ENCODE measurements around the gene ATP6V1D. TPM values are rescaled to one million over a fixed set of nuclear protein-coding genes. Genes with fewer than 3 reads are reported as not detected.
"Not testable (repeated sequence)": the region's sequence is repeated elsewhere in the genome, so short reads cannot be mapped to it uniquely, and the experiment has no call there.

Gene ATP6V1D
- 63.3 TPM for polyA plus RNA-seq (2013, experiment 1 of 2)
- polyA plus RNA-seq (2013, experiment 2 of 2), result 70.0 TPM

DNA sequence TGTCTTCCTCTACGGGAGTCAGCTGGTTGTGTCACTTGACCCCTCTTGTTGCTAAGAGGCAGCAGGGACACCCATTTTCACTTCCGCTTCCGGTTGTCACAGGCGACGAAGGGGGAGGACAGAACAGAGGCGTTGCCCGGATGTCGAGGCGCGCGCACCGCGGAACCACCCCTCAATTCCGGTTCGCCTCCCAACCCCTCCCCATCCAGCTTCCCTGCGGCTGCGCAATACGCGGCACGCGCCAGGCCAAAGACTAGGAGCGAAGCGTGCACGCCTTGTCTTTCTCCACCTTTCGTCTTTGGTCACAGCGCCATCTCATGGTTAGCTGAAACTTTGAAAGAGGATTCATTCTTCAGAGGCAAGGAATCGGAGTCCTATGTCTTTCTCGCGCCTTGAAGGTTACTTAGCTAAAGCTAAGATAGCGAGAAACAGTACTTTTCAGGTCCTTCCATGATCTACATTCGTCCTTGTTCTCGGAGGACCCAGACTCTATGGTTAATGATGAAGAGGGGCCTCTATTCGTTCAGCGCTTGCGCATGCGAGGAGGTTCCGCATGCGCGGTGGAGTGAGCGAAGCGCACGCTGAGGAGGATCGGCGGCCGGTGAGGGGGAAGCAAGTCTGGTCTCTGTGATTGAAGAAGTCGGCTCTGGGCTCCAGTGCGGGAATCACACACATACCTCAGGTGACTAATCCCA, at the start of gene ATP6V1D, which contains the start of gene EIF2S1:
ATP6V1D (minus strand) TSS at position 30 of the 695 bp plus-strand sequence. CDS start 106 bp downstream, outside the sequence.
EIF2S1 (plus strand) TSS at position 554 of the 695 bp plus-strand sequence. CDS start 4,440 bp downstream, outside the sequence.
- Histone ChIP-seq H3K36me3 (ENCODE audit: insufficient read depth, low read length) (peaks cover 26% of the 10 kb centered on the region), H3K9ac (ENCODE audit: low read depth, low read length) (peak within 1 kb of the TSS; percentile 97), H3K27me3 (ENCODE audit: insufficient read depth, low read length) (no peaks in the 10 kb centered on the region), H3K27ac (ENCODE audit: low read depth, low read length) (peak within 1 kb of the TSS; percentile 93), H3K4me3 (ENCODE audit: low read length) (peak within 1 kb of the TSS; percentile 82), H3K4me1 (ENCODE audit: insufficient read depth, low read length) (peaks cover 12% of the 10 kb centered on the region), H3K9me3 (ENCODE audit: insufficient read depth, low read depth, low read length) (no peaks in the 10 kb centered on the region)
- under 1% methylated on average over 47 of the region's 47 CpGs for WGBS

DNA sequence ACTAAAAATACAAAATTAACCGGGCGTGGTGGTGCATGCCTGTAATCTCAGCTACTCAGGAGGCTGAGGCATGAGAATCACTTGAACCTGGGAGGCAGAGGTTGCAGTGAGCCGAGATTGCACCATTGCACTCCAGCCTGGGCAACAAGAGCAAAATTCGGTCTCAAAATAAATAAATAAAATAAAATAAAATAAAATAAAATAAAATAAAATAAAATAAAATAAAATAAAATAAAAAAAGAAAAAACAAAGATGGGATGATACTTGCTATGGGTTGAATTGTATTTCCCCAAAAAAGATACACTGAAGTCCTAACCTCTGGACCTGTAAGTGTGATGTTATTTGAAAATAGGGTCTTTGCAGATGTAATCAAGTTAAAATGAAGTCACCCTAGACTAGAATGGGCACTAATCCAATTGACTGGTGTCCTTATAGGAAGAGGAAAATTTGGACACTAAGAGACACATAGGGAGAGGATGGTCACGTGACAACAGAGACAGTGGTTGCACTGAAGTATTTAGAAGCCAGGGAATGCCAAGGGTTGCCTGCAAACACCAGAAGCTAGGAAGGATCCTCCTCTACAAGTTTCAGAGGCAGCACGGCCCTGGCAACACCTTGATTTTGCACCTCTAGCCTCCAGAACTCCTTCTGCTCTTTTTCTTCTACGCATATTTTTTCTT, 48.7 kb upstream of the ATP6V1D start:
- H3K9ac ChIP-seq (ENCODE audit: low read depth, low read length); H3K4me3 ChIP-seq (ENCODE audit: low read length); H3K27ac ChIP-seq (ENCODE audit: low read depth, low read length); H3K4me1 ChIP-seq (ENCODE audit: insufficient read depth, low read length); H3K9me3 ChIP-seq (ENCODE audit: insufficient read depth, low read depth, low read length); H3K36me3 ChIP-seq (ENCODE audit: insufficient read depth, low read length): not testable (repeated sequence)
- WGBS, result 94% methylated on average over 6 of the region's 7 CpGs
- H3K27me3 ChIP-seq (ENCODE audit: insufficient read depth, low read length), result peaks cover 19% of the 10 kb centered on the region

- H3K27ac ChIP-seq (ENCODE audit: low read depth, low read length), result no peak overlapping the region
- no peaks in the 10 kb centered on the region for H3K27me3 ChIP-seq (ENCODE audit: insufficient read depth, low read length)
- no peaks in the 10 kb centered on the region; the same call in 1 of the 2 replicates for H3K4me1 ChIP-seq (ENCODE audit: insufficient read depth, low read length)
- 95% methylated on average over 5 of the region's 5 CpGs for WGBS
- no peaks in the 10 kb centered on the region for H3K9me3 ChIP-seq (ENCODE audit: insufficient read depth, low read depth, low read length)
- no peak overlapping the region for H3K9ac ChIP-seq (ENCODE audit: low read depth, low read length)
- no peaks in the 10 kb centered on the region for H3K36me3 ChIP-seq (ENCODE audit: insufficient read depth, low read length)
- no peak overlapping the region for H3K4me3 ChIP-seq (ENCODE audit: low read length)
Observed at GRCh38 chr14:67405771-67406170, 46.2 kb upstream of the ATP6V1D start.

DNA sequence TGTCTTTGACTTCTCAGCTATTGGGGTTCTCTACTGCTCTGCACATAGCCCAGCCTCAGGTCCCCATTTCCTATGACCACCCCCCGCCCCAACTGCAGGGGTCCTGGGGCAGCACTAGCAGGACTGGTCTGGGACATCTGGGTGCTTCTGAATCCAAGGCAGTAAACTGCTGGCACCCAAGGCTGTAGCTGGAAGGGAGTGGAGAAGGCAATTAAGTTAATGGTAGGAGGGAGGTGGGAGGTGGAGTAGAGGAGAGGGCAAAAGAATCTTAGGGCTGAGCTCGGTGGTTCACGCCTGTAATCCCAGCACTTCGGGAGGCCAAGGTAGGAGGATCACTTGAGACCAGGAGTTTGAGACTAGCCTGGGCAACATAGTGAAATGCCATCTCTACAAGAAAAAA, 40.8 kb upstream of the ATP6V1D start:
- Histone ChIP-seq H3K4me1 (ENCODE audit: insufficient read depth, low read length) (peaks cover 4% of the 10 kb centered on the region; the same call in 1 of the 2 replicates), H3K9ac (ENCODE audit: low read depth, low read length) (no peak overlapping the region), H3K4me3 (ENCODE audit: low read length) (no peak overlapping the region), H3K9me3 (ENCODE audit: insufficient read depth, low read depth, low read length) (no peaks in the 10 kb centered on the region), H3K27ac (ENCODE audit: low read depth, low read length) (no peak overlapping the region), H3K27me3 (ENCODE audit: insufficient read depth, low read length) (no peaks in the 10 kb centered on the region), H3K36me3 (ENCODE audit: insufficient read depth, low read length) (no peaks in the 10 kb centered on the region)
- 91% methylated on average over 4 of the region's 4 CpGs for WGBS

GRCh38 chr14:67397536-67397935, 37.9 kb upstream of the ATP6V1D start:
- Histone ChIP-seq H3K9ac (ENCODE audit: low read depth, low read length) (no peak overlapping the region), H3K4me1 (ENCODE audit: insufficient read depth, low read length) (peaks cover 4% of the 10 kb centered on the region; the same call in 1 of the 2 replicates), H3K27ac (ENCODE audit: low read depth, low read length) (no peak overlapping the region), H3K4me3 (ENCODE audit: low read length) (no peak overlapping the region), H3K27me3 (ENCODE audit: insufficient read depth, low read length) (no peaks in the 10 kb centered on the region), H3K9me3 (ENCODE audit: insufficient read depth, low read depth, low read length) (no peaks in the 10 kb centered on the region), H3K36me3 (ENCODE audit: insufficient read depth, low read length) (no peaks in the 10 kb centered on the region)
- WGBS, result 95% methylated on average over 9 of the region's 9 CpGs

DNA sequence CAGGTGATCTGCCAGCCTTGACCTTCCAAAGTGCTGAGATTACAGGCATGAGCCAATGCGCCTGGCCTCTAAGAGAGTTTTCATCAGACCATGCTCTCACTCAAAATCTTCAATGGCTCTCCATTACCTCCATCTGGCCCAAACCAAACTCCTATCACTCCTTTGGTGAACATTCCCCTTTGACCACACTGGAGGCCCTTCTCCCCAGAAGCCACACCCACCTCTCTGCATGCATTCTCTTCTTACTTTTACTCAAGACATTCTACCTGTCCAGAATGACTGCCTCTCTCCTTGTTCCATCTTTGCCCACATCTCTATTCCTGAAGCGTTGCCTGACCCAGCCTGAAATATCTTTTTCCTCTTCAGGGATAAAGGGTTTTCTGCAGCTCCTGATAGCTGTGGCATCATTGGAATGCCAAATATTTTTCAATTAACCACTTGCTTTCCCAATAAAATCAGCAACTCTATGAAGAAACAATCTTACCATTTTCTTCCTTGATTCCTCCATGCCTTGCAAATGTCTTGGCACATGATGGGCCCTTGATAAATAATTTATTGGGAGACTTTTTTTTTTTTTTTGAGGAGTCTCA, 36.9 kb upstream of the ATP6V1D start:
- Histone ChIP-seq H3K27ac (ENCODE audit: low read depth, low read length) (no peak overlapping the region), H3K4me3 (ENCODE audit: low read length) (no peak overlapping the region), H3K9me3 (ENCODE audit: insufficient read depth, low read depth, low read length) (no peaks in the 10 kb centered on the region), H3K36me3 (ENCODE audit: insufficient read depth, low read length) (no peaks in the 10 kb centered on the region), H3K27me3 (ENCODE audit: insufficient read depth, low read length) (no peaks in the 10 kb centered on the region), H3K4me1 (ENCODE audit: insufficient read depth, low read length) (peaks cover 4% of the 10 kb centered on the region; the same call in 1 of the 2 replicates), H3K9ac (ENCODE audit: low read depth, low read length) (no peak overlapping the region)
- 80% methylated on average over 2 of the region's 2 CpGs for WGBS

DNA sequence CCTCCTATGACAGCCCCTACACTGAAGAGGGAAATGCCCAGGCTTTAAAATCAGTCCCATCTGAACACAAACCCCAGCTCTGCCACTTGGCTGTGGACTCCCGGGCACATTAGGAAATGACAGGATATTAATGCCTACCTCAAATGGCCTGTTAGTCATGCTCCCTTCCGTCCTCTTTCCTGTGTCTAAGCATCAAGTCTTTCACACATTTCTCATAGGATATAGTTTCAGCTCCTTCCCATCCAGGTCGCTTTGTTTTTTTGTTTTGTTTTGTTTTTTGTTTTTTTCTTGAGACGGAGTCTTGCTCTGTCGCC, 36.2 kb upstream of the ATP6V1D start:
- no peak overlapping the region for H3K27ac ChIP-seq (ENCODE audit: low read depth, low read length)
- no peaks in the 10 kb centered on the region for H3K9me3 ChIP-seq (ENCODE audit: insufficient read depth, low read depth, low read length)
- H3K4me3 ChIP-seq (ENCODE audit: low read length), result no peak overlapping the region
- no peak overlapping the region for H3K9ac ChIP-seq (ENCODE audit: low read depth, low read length)
- WGBS, result 93% methylated on average over 5 of the region's 5 CpGs
- H3K36me3 ChIP-seq (ENCODE audit: insufficient read depth, low read length), result no peaks in the 10 kb centered on the region
- peaks cover 4% of the 10 kb centered on the region; the same call in 1 of the 2 replicates for H3K4me1 ChIP-seq (ENCODE audit: insufficient read depth, low read length)
- no peaks in the 10 kb centered on the region for H3K27me3 ChIP-seq (ENCODE audit: insufficient read depth, low read length)

GRCh38 chr14:67395086-67395875, 35.7 kb upstream of the ATP6V1D start:
- Histone ChIP-seq H3K36me3 (ENCODE audit: insufficient read depth, low read length) (no peaks in the 10 kb centered on the region), H3K9me3 (ENCODE audit: insufficient read depth, low read depth, low read length) (no peaks in the 10 kb centered on the region), H3K27me3 (ENCODE audit: insufficient read depth, low read length) (no peaks in the 10 kb centered on the region), H3K9ac (ENCODE audit: low read depth, low read length) (no peak overlapping the region), H3K4me1 (ENCODE audit: insufficient read depth, low read length) (peaks cover 4% of the 10 kb centered on the region; the same call in 1 of the 2 replicates), H3K4me3 (ENCODE audit: low read length) (no peak overlapping the region), H3K27ac (ENCODE audit: low read depth, low read length) (no peak overlapping the region)
- WGBS, result 89% methylated on average over 16 of the region's 16 CpGs

DNA sequence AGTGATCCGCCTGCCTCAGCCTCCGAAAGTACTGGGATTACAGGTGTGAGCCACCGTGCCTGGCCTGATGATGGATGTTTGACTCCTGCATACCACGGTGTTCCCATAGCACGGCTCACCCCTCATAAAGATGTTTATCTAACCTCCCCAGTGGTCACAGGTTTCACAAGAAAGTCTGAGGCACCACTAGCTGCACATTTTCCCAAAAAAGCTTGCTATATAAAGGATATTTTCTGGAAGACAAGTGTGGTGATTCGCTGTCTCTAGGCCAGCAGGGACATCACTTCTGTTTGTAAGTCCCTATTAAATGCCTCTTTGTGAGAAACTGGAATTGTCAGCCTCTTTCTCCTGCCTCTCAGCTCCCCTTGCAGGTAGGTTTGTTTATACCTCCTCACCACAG, 34.1 kb upstream of the ATP6V1D start:
- Histone ChIP-seq H3K27me3 (ENCODE audit: insufficient read depth, low read length) (no peaks in the 10 kb centered on the region), H3K9me3 (ENCODE audit: insufficient read depth, low read depth, low read length) (no peaks in the 10 kb centered on the region), H3K4me1 (ENCODE audit: insufficient read depth, low read length) (peaks cover 4% of the 10 kb centered on the region; the same call in 1 of the 2 replicates), H3K36me3 (ENCODE audit: insufficient read depth, low read length) (no peaks in the 10 kb centered on the region), H3K9ac (ENCODE audit: low read depth, low read length) (no peak overlapping the region), H3K27ac (ENCODE audit: low read depth, low read length) (no peak overlapping the region), H3K4me3 (ENCODE audit: low read length) (no peak overlapping the region)
- 91% methylated on average over 6 of the region's 6 CpGs for WGBS

- H3K4me1 ChIP-seq (ENCODE audit: insufficient read depth, low read length), result peaks cover 4% of the 10 kb centered on the region; the same call in 1 of the 2 replicates
- no peaks in the 10 kb centered on the region for H3K36me3 ChIP-seq (ENCODE audit: insufficient read depth, low read length)
- no peaks in the 10 kb centered on the region for H3K27me3 ChIP-seq (ENCODE audit: insufficient read depth, low read length)
- no peak overlapping the region for H3K9ac ChIP-seq (ENCODE audit: low read depth, low read length)
- WGBS, result 91% methylated on average over 9 of the region's 9 CpGs
- H3K4me3 ChIP-seq (ENCODE audit: low read length), result no peak overlapping the region
- no peak overlapping the region for H3K27ac ChIP-seq (ENCODE audit: low read depth, low read length)
- H3K9me3 ChIP-seq (ENCODE audit: insufficient read depth, low read depth, low read length), result no peaks in the 10 kb centered on the region
Observed at GRCh38 chr14:67392800-67393199, 33.2 kb upstream of the ATP6V1D start.
